ENCODE data around the gene RAB24.

- TF ChIP-seq ARNTL (CRISPR knock-in tag; IDR thresholded peaks at IDR 0.05; ENCODE audit: borderline replicate concordance, low read depth) = no peak
- TF ChIP-seq, protein P1, sequence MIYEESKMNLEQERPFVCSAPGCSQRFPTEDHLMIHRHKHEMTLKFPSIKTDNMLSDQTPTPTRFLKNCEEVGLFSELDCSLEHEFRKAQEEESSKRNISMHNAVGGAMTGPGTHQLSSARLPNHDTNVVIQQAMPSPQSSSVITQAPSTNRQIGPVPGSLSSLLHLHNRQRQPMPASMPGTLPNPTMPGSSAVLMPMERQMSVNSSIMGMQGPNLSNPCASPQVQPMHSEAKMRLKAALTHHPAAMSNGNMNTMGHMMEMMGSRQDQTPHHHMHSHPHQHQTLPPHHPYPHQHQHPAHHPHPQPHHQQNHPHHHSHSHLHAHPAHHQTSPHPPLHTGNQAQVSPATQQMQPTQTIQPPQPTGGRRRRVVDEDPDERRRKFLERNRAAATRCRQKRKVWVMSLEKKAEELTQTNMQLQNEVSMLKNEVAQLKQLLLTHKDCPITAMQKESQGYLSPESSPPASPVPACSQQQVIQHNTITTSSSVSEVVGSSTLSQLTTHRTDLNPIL (CRISPR knock-in tag; IDR thresholded peaks at IDR 0.05; ENCODE audit: low read depth) = no peak
- TF ChIP-seq BACH2 (CRISPR knock-in tag; IDR thresholded peaks at IDR 0.05; ENCODE audit: borderline replicate concordance) = no peak
Measured at GRCh38 chr5:177261510-177261909, 42.0 kb downstream of the RAB24 start.

All from SK-N-SH treated with all-trans-retinoic acid at 6 μM for 48 hours (cell line).